ENCODE measurements around the gene ARHGEF11. TPM values are rescaled to one million over a fixed set of nuclear protein-coding genes. Genes with fewer than 3 reads are reported as not detected.
A peak's percentile ranks its signal among the peaks of the same experiment; 100 is the strongest.

The ARHGEF11 gene
- total and polyA plus RNA-seq, 9 of the 15 experiments (the other 6 are each of a cell fraction or from before 2014, with no cell fraction given), result 0.14 to 15.5 (median 9.0) TPM

GRCh38 chr1:156963621-156964020, 81.9 kb downstream of the ARHGEF11 start (continued):
- TF ChIP-seq ZBTB33 (CRISPR knock-in tag; IDR thresholded peaks at IDR 0.05) (no peak), MYNN (IDR thresholded peaks at IDR 0.05) (peak; percentile 44; the same call in 1 of the 2 replicates), MYNN (CRISPR knock-in tag; IDR thresholded peaks at IDR 0.05) (no peak), BRF1 (IDR thresholded peaks at IDR 0.05; ENCODE audit: borderline replicate concordance, extremely low read depth, insufficient read length) (no peak), ZNF57 (CRISPR knock-in tag; IDR thresholded peaks at IDR 0.05) (no peak), STAG1 (CRISPR knock-in tag; IDR thresholded peaks at IDR 0.05; ENCODE audit: borderline replicate concordance) (no peak), SMARCE1 (IDR thresholded peaks at IDR 0.05) (no peak), ZNF586 (CRISPR knock-in tag; conservative IDR thresholded peaks at IDR 0.05) (no peak), SMARCB1 (IDR thresholded peaks at IDR 0.05; ENCODE audit: insufficient read length, low read depth) (no peak), ZNF668 (CRISPR knock-in tag; IDR thresholded peaks at IDR 0.05) (no peak), BCLAF1 (IDR thresholded peaks at IDR 0.05; ENCODE audit: borderline replicate concordance in 1 of 2, control insufficient read depth in 1 of 2, low read depth in 2 of 2, low read length in 1 of 2) (no peak), ZFP30 (CRISPR knock-in tag; IDR thresholded peaks at IDR 0.05; ENCODE audit: borderline replicate concordance) (no peak), ELF1 (tag; IDR thresholded peaks at IDR 0.05) (peak; percentile 60; the same call in 1 of the 2 replicates), CAMTA2 (CRISPR knock-in tag; conservative IDR thresholded peaks at IDR 0.05) (no peak), ZNF3 (CRISPR knock-in tag; IDR thresholded peaks at IDR 0.05) (no peak), CTCF (IDR thresholded peaks at IDR 0.05 in 2 of 3, conservative IDR thresholded peaks at IDR 0.05 in 1 of 3; ENCODE audit: insufficient read depth in 2 of 3, low read depth in 1 of 3, low read length in 3 of 3) (no peak), ZNF717 (CRISPR knock-in tag; IDR thresholded peaks at IDR 0.05) (no peak)
- TF ChIP-seq, protein P1, sequence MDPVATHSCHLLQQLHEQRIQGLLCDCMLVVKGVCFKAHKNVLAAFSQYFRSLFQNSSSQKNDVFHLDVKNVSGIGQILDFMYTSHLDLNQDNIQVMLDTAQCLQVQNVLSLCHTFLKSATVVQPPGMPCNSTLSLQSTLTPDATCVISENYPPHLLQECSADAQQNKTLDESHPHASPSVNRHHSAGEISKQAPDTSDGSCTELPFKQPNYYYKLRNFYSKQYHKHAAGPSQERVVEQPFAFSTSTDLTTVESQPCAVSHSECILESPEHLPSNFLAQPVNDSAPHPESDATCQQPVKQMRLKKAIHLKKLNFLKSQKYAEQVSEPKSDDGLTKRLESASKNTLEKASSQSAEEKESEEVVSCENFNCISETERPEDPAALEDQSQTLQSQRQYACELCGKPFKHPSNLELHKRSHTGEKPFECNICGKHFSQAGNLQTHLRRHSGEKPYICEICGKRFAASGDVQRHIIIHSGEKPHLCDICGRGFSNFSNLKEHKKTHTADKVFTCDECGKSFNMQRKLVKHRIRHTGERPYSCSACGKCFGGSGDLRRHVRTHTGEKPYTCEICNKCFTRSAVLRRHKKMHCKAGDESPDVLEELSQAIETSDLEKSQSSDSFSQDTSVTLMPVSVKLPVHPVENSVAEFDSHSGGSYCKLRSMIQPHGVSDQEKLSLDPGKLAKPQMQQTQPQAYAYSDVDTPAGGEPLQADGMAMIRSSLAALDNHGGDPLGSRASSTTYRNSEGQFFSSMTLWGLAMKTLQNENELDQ (CRISPR knock-in tag; IDR thresholded peaks at IDR 0.05; ENCODE audit: borderline replicate concordance), result no peak
- TF ChIP-seq, protein P2, sequence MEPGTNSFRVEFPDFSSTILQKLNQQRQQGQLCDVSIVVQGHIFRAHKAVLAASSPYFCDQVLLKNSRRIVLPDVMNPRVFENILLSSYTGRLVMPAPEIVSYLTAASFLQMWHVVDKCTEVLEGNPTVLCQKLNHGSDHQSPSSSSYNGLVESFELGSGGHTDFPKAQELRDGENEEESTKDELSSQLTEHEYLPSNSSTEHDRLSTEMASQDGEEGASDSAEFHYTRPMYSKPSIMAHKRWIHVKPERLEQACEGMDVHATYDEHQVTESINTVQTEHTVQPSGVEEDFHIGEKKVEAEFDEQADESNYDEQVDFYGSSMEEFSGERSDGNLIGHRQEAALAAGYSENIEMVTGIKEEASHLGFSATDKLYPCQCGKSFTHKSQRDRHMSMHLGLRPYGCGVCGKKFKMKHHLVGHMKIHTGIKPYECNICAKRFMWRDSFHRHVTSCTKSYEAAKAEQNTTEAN (CRISPR knock-in tag; IDR thresholded peaks at IDR 0.05), result no peak

Measured in K562 (cell line).